ENCODE data around the gene VTCN1.
A peak's percentile ranks its signal among the peaks of the same experiment; 100 is the strongest.
"Not testable (repeated sequence)": the region's sequence is repeated elsewhere in the genome, so short reads cannot be mapped to it uniquely, and the experiment has no call there.

Gene VTCN1, protein sequence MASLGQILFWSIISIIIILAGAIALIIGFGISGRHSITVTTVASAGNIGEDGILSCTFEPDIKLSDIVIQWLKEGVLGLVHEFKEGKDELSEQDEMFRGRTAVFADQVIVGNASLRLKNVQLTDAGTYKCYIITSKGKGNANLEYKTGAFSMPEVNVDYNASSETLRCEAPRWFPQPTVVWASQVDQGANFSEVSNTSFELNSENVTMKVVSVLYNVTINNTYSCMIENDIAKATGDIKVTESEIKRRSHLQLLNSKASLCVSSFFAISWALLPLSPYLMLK

DNA sequence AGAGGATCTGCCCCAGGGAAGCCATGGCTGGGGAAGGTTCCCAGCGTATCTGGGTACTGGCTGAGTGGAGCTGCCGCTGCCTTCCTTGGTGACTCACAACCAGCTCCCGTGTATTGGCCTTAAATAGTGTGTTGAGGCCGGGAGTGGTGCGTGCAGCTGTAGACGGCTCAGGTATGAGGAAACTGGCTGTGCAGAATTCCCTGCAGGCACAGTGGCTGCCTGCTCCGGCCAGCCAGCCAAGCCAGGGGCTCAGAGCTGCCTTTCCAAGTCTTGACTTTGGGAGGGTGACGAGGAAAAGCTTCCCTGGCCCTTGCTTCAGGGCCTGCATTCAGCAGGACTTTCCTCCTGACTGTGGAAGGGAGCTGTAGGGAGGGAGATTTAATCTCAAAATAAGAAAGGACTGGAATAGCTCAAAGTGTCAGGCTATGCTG is at the start of gene VTCN1:
TSS of gene VTCN1 (minus strand) at position 97 of the 431 bp plus-strand sequence. CDS start at position 25, 72 bp downstream.
- DNase-seq (ENCODE audit: low spot score) = no peak

DNA sequence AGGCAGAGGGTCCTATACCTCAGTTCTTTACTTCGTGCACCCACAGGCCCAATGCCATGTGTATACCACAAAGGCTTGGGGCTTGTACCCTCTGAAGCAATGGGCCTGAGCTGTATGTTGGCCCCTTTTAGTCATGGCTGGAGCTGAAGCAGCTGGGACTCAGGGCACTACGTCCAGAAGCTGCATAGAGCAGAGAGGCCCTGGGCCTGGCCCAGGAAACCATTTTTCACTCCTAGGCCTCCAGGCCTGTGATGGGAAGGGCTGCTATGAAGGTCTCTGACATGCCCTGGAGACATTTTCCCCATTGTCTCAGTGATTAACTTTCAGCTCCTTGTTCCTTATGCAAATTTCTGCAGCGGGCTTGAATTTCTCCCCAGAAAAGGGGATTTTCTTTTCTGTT is 48.1 kb upstream of the VTCN1 start:
- DNase-seq (ENCODE audit: low spot score) = no peak

GRCh38 chr1:117258075-117258474 is 47.3 kb upstream of the VTCN1 start:
- DNase-seq (ENCODE audit: low spot score) = not testable (repeated sequence)

GRCh38 chr1:117257291-117257690 is 46.6 kb upstream of the VTCN1 start:
- no peak for DNase-seq (ENCODE audit: low spot score)

GRCh38 chr1:117250061-117250606 is 39.4 kb upstream of the VTCN1 start:
- no peak for DNase-seq (ENCODE audit: low spot score)

DNA sequence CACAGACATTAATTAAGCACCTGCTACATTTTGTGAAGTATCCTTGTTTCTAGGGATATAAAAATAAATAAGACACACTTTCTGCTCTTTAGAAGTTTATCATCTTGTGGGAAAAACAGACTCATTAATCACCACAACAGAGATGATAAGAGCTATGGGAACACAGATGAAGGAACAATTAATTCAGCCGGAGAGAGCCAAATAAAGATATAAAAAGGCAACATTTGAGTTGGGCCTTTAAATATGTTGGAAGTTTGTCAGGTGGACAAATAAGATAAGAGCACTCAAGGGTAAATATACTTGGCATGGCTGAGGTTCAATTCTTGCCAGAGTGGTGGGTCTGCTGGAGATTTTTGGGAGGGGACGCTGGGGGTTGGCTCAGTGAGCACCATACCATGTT is 34.2 kb upstream of the VTCN1 start:
- DNase-seq (ENCODE audit: low spot score) = no peak

DNA sequence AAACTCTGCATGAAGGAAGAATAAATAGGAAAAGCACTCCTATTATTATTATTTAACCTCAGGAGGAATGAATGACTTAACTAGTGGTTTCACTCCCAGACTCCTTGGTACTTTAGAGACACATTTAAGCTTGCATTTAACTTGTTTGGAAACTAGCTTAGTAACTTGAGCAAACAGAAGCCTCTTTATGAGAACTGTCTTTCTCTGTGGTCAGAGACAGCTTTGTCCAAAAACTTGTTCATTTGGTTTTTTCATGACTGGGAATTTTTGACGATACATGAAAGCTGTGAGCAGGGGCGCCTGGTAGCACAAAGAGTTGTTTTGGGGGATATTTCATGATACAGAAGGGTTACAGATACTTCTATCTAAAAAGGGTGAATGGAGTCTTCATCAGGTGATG is 33.6 kb upstream of the VTCN1 start:
- no peak for DNase-seq (ENCODE audit: low spot score)

DNA sequence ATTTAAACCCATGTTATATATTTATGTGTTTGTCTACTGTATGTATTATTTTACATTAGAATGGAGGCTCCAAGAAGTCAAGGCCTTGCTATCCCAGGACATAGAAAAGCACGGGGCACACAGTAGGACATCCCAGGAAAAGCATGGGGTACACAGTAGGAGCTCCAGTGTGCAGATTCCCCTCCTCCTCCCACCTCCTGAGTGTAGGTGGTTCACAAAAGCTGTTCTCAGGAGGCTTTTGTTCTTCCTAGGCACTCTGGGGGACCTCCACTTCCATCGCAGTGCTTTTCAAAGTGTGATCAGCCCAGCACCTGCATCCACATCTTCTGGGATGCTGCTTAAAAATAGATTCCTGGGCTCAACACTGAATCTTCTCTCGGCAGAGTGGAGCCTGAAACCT is 30.8 kb upstream of the VTCN1 start:
- DNase-seq (ENCODE audit: low spot score) = no peak

DNA sequence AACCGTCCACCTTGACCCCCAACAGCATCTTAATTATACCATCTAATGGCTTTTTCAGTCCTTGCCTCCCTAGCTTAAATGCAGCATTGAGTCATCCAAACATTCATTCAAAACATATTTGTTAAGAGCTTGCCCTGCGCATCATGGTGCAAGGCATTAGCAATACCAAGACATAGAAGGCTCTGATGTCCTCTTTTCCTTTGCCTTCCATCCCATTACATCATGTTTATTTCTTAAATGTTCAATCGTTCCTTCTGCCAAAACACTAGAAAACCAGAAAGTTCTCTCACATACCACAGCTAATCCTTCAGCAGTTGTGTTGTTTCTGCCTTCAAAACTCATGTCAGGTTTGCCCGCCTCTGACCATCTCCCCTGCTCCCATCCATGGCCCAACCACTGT is 29.8 kb upstream of the VTCN1 start:
- DNase-seq (ENCODE audit: low spot score) = no peak

- no peak for DNase-seq (ENCODE audit: low spot score)
Observed at GRCh38 chr1:117239467-117239866, 28.7 kb upstream of the VTCN1 start.

- DNase-seq (ENCODE audit: low spot score) = no peak
Observed at GRCh38 chr1:117237726-117238381, 27.1 kb upstream of the VTCN1 start.

DNA sequence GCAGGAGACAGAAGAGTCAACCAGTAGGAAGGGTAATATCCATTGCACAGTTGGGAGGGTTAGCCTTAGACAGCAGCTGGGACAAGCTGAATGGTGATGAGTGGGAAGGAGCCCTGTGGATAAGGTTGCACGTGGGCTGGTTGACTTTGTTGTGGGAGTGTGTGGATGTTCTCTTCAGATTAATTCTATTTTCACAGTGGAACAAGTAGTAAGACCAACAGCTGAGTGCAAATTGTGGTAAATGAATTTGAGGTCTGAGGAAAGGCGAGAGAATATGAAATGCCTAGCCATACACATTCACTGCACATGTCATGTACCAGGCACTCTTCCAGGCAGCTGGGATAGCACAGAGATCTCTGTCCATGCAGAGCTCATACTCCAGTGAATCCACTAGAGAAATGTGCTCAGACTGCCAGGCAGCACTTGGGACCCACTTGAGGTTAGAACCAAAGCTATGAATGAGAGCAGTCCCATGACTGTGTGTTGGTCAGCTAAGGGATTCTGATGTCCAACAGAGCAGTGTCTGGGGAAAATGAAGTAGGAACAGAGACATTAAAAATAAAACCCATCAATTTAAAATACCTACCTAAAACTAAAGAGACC is 25.2 kb upstream of the VTCN1 start:
- no peak for DNase-seq (ENCODE audit: low spot score)

GRCh38 chr1:117232531-117232930 is 21.8 kb upstream of the VTCN1 start:
- DNase-seq (ENCODE audit: low spot score) = no peak

DNA sequence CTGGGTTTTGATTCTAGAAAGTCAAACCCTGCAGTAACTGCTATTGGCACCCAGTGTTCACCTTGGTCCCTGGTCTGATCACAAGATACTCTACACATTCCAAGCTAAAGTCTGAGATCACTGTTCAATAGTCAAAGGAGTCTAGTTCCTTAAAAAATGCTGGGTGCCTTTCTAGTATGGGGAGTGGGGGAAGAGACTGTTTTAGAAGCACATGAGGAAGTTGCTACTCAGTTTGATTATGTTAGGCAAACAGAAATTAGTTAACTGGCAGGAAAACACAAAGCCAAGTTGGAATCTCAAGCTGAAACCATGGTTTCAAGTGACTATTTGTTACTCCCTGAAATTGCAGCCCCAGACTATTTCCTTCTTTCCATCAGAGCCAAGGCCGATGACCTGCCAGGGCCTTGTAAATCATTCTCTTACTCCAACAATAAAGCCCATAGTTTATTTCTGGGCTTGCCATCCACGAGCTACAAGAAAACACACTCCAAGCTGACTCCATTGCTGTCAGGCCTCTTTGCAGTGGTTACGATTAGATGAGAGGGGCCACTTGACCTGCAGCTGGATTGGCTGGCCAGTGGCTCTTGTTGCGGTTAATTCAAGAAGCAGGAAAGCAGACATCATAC is 21.1 kb upstream of the VTCN1 start:
- peak; percentile 4 for DNase-seq (ENCODE audit: low spot score)

DNA sequence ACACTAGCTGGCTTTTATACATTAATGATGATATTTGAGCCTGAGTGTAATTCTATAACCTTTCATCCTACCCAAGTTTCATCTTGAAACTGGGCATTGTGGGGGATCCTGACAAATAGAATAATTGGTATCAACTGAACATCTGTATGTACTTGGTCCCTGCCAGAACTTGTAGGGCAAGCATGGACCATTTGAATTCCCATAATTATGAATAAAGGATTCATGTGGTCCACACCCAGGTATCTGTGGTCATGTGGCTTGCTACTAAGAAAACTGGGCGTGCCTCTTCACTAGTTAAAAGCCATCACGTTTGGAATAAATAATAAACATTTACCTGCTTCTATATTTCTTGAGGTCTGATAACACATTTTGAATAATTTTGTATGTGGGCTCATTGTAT is 20.6 kb upstream of the VTCN1 start:
- no peak for DNase-seq (ENCODE audit: low spot score)

DNA sequence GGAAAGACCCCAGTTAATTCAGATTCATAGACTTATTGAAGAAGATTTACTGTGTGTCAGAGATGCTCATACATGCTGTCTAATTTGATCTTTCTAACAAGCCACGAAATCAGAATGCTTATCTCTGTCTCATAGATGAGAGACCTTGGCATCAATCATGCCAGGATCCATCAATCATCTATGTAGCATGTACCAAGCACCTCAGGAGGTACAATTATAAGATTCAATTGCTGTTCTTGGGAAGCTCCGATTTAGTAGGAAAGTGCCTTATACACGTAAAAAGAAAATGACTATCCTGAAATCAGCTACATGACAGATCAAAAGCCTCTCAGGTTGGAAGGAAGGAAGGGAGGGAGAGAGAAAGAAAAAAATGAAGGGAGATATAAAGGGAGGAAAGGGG is 18.5 kb upstream of the VTCN1 start:
- no peak for DNase-seq (ENCODE audit: low spot score)

GRCh38 chr1:117225931-117226330 is 15.2 kb upstream of the VTCN1 start:
- no peak for DNase-seq (ENCODE audit: low spot score)

DNA sequence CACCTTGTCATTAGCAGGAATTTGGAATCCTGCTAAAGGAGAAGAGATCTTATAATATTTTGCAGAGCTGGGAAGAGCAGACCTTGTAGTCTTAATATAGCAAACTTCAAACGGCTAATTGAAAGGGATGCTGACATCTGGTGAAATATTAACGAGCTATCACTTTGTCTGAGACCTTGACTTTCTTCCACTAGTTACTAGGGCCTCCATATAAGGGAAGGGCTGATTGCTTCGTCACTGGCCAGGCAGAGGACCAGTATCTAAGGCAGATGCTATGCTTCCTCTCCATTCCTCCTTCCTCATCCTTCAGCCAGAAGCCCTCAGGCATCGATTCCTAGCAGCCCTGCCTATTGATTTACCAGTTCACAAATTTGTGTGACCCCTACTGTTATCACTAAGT is 6.0 kb upstream of the VTCN1 start:
- no peak for DNase-seq (ENCODE audit: low spot score)

- DNase-seq (ENCODE audit: low spot score) = no peak
Observed at GRCh38 chr1:117215733-117216462, 5.2 kb upstream of the VTCN1 start.

GRCh38 chr1:117215019-117215418 is 4.3 kb upstream of the VTCN1 start:
- peak; percentile 27 for DNase-seq (ENCODE audit: low spot score)

GRCh38 chr1:117213046-117213445 is 2.3 kb upstream of the VTCN1 start:
- DNase-seq (ENCODE audit: low spot score) = no peak

GRCh38 chr1:117210386-117210785 is 341 bp downstream of the VTCN1 start:
- DNase-seq (ENCODE audit: low spot score) = no peak

All from putamen (tissue), 1 donor.